Lung (tissue), 12 donors: ENCODE data around the gene SNX20. TPM values are rescaled to one million over a fixed set of nuclear protein-coding genes. Genes with fewer than 3 reads are reported as not detected.

Experiments used
- ATAC-seq: fragments of 200-7000 bp; cut with Tn5 transposase; one replicate; pipeline ENCODE4 v1.9.1; 2020; ENCODE audit warnings: moderate number of reproducible peaks; ENCODE audit not compliant: insufficient read depth, low FRiP score
- DNase-seq, 3 donors: peaks; one replicate each; pipeline ENCODE4 v3.0.0-alpha.2; 2013 to 2017
- H3K27ac ChIP-seq, 2 donors: one replicate each; pipeline ENCODE4 v1.5.1; 2013; ENCODE audit warnings: mild to moderate bottlenecking in 2 of 2, moderate library complexity in 2 of 2, control low read depth in 1 of 2, inconsistent platforms in 1 of 2, low read depth in 1 of 2, low read length in 1 of 2
- H3K27me3 ChIP-seq, 3 donors: one replicate each; pipeline ENCODE4 v1.5.1; 2013; ENCODE audit warnings: low read length in 2 of 3; ENCODE audit not compliant: control insufficient read depth in 3 of 3, insufficient read depth in 3 of 3
- H3K36me3 ChIP-seq, 4 donors: one replicate each; pipeline ENCODE4 v1.5.1; 2013; ENCODE audit warnings: low read length in 4 of 4, mild to moderate bottlenecking in 1 of 4, moderate library complexity in 1 of 4; ENCODE audit not compliant: control insufficient read depth in 4 of 4, insufficient read depth in 4 of 4
- H3K4me1 ChIP-seq, 5 donors: one replicate each; pipeline ENCODE4 v1.5.1; 2013; ENCODE audit warnings: low read length in 5 of 5, mild to moderate bottlenecking in 2 of 5, moderate library complexity in 1 of 5; ENCODE audit not compliant: control insufficient read depth in 5 of 5, insufficient read depth in 5 of 5
- H3K4me3 ChIP-seq: one replicate; pipeline ENCODE4 v1.5.1; 2013; ENCODE audit warnings: mild to moderate bottlenecking, control low read depth, moderate library complexity
- H3K9ac ChIP-seq, 2 donors: one replicate each; pipeline ENCODE4 v1.5.1; 2013; ENCODE audit warnings: low read length in 2 of 2, control low read depth in 1 of 2; ENCODE audit not compliant: insufficient read depth in 1 of 2
- H3K9me3 ChIP-seq, 4 donors: one replicate each; pipeline ENCODE4 v1.5.1; 2013; ENCODE audit warnings: low read length in 3 of 4, mild to moderate bottlenecking in 1 of 4, moderate library complexity in 1 of 4; ENCODE audit not compliant: control insufficient read depth in 4 of 4, insufficient read depth in 3 of 4
- WGBS, 2 donors: extraction: QIAGEN DNeasy Blood & Tissue Kit; methylation state at CpG; one replicate each; pipeline ENCODE4 v1.1.7; 2013; 5-methylcytosine and 5-hydroxymethylcytosine counted together
- polyA plus RNA-seq, 2 donors: library from polyadenylated mRNA; stranded (reverse); fragments of 200-250 nt; gene quantifications; one replicate each; pipeline ENCODE4 v1.2.1, GENCODE V29; 2013
- total RNA-seq, 2 donors: library from RNA; depleted of rRNA in 1 of 2; stranded (reverse); fragments of >200 nt in 1 of 2; gene quantifications; one replicate each; pipeline ENCODE4 v1.2.1, GENCODE V29; 2014 to 2021
- TF ChIP-seq, protein P1 (sequence below): IDR thresholded peaks from 2 replicates; pipeline ENCODE4 v1.5.1; 2012; ENCODE audit warnings: mild to moderate bottlenecking; ENCODE audit errors: control extremely low read depth, extremely low read depth
- donor health status: control.
- donor health status: control.
- donor health status: Bipolar disorder and iron deficiency.
- donor health status: healthy.
- donor health status: DM: yes; HTN: yes; CAD: no.

Gene SNX20
- total and polyA plus RNA-seq, 4 donors, result 3.1 to 14.9 (median 9.5) TPM

DNA sequence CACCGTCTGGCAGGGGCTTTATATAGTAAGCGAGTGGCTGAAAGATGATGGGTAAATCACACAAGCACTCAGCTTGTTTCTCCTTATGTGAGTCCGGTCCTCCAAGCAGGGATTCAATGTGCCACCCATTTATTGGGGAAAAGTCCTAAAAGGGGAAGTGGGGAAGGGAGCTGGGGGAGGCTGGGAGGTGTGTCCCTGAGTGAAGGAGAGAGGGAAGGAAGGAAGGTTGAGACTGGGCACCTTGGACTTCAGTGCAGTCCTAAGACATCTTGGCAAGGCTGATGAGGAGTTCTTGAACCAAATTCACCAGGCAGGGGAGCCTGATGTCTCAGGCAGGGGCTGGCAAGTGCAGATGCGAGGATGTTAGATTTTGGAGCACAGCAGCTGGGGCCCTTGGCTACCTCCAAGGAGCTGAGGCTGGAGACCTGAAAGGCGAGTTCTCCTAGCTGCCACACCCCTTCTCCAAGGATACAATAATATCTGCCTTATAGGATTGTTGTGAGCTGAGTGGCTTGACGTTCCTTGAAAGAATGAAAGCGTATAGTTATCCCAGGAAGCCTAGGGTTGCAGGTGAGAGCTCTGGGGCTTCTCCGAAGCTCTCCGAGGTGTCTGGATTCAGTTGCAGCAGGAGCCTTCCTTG lies 37.8 kb upstream of the SNX20 start:
- ATAC-seq, result no peak
- 71 to 86% methylated on average over 9 of the region's 9 CpGs for WGBS, 2 donors
- no peak overlapping the region for H3K27ac ChIP-seq
- peak in 1 of 3 donors; percentile 37 for DNase-seq
- H3K9ac ChIP-seq, result no peak overlapping the region
- no peaks in the 10 kb centered on the region for H3K27me3 ChIP-seq
- no peaks in the 10 kb centered on the region for H3K36me3 ChIP-seq
- peaks cover 0 to 12% (median 1%) of the 10 kb centered on the region in 5 donors for H3K4me1 ChIP-seq
- TF ChIP-seq, protein P1, sequence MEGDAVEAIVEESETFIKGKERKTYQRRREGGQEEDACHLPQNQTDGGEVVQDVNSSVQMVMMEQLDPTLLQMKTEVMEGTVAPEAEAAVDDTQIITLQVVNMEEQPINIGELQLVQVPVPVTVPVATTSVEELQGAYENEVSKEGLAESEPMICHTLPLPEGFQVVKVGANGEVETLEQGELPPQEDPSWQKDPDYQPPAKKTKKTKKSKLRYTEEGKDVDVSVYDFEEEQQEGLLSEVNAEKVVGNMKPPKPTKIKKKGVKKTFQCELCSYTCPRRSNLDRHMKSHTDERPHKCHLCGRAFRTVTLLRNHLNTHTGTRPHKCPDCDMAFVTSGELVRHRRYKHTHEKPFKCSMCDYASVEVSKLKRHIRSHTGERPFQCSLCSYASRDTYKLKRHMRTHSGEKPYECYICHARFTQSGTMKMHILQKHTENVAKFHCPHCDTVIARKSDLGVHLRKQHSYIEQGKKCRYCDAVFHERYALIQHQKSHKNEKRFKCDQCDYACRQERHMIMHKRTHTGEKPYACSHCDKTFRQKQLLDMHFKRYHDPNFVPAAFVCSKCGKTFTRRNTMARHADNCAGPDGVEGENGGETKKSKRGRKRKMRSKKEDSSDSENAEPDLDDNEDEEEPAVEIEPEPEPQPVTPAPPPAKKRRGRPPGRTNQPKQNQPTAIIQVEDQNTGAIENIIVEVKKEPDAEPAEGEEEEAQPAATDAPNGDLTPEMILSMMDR, result no peak
- no peak overlapping the region for H3K4me3 ChIP-seq
- no peaks in the 10 kb centered on the region for H3K9me3 ChIP-seq

DNA sequence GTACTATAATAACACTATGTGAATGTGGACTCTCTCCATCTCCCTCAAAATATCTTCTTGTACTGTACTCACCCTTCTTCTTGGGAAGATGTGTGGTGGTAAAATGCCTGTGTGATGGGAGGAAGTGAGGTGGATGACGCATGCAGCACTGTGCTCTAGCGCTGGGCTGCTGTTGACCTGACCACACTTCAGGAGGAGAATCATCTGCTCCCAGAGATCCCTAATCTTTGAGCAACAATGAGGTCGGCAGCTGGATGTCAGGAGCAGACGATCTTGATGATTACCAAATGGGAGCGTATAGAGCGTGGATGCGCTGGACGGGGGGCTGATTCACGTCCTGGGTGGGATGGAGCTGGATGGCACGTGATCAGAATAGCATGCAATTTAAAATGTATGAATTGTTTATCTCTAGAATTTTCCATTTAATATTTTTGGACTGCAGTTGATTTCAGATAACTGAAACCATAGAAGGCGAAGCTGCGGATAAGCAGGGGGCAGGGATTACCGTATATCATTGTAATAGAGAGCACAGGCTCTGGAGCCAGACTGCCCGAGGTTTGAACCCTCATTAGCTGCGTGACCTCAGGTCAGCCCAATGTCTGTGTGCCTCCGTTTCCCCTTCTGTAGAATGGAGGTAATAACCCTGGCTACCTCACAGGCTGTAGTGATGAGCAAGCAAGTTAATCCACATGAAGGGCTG lies 37.1 kb upstream of the SNX20 start:
- peaks cover 0 to 14% (median 1%) of the 10 kb centered on the region in 5 donors for H3K4me1 ChIP-seq
- no peak overlapping the region for H3K9ac ChIP-seq
- DNase-seq (peak in 1 of 3 donors; percentile 39), ATAC-seq (no peak)
- H3K9me3 ChIP-seq, result no peaks in the 10 kb centered on the region
- no peak overlapping the region for H3K27ac ChIP-seq
- no peaks in the 10 kb centered on the region for H3K36me3 ChIP-seq
- TF ChIP-seq, protein P1, result no peak
- no peak overlapping the region for H3K4me3 ChIP-seq
- H3K27me3 ChIP-seq, result no peaks in the 10 kb centered on the region
- WGBS, 2 donors, result 77 to 82% methylated on average over 16 of the region's 16 CpGs

DNA sequence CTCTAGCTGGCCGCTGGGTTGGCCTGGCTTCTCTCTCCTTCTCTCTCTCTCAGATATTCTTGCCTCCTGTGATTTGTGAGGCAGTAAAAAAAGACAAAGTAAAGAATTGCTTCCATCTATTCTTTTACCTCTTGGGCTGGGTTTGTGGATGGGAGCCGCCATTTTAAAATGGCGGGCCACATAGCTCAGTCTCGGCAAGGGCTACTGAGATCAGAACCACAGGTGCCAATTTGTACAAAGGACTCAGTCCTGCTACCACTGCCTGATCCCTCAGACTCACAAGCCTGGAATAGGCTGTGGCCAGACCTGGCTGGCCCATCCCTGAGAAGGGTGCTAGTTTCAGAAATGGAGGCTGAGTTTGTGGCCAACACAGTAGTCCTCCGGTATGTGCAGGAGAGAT lies 36.4 kb upstream of the SNX20 start:
- Histone ChIP-seq H3K9me3 (no peaks in the 10 kb centered on the region), H3K27me3 (no peaks in the 10 kb centered on the region), H3K4me1 (peaks cover 0 to 14% (median 1%) of the 10 kb centered on the region in 5 donors), H3K27ac (no peak overlapping the region), H3K9ac (no peak overlapping the region), H3K4me3 (no peak overlapping the region), H3K36me3 (no peaks in the 10 kb centered on the region)
- WGBS, 2 donors, result 89 to 97% methylated on average over 5 of the region's 5 CpGs
- DNase-seq (no peak), ATAC-seq (no peak)
- TF ChIP-seq, protein P1, result no peak
